Nephron progenitor cell (in vitro differentiated cells): ENCODE measurements around the gene GLIS1.

Experiments
- DNase-seq: peaks from one replicate; pipeline ENCODE4 v3.0.0; 2021
- H3K27ac Mint-ChIP-seq: 2 replicates; pipeline ENCODE4 v1.8.0; 2021; ENCODE audit warnings: mild to moderate bottlenecking, moderate library complexity, mixed read lengths
- H3K27me3 Mint-ChIP-seq: 2 replicates; pipeline ENCODE4 v1.8.0; 2021; ENCODE audit warnings: mild to moderate bottlenecking, low read depth, mixed read lengths; ENCODE audit not compliant: poor library complexity
- H3K36me3 Mint-ChIP-seq: 2 replicates; pipeline ENCODE4 v1.8.0; 2021; ENCODE audit warnings: low read depth, mixed read lengths
- H3K4me1 Mint-ChIP-seq: 2 replicates; pipeline ENCODE4 v1.8.0; 2021; ENCODE audit warnings: mixed read lengths
- H3K4me3 Mint-ChIP-seq: 2 replicates; pipeline ENCODE4 v1.8.0; 2021; ENCODE audit warnings: mild to moderate bottlenecking, moderate library complexity, mixed read lengths
- H3K9me3 Mint-ChIP-seq: 2 replicates; pipeline ENCODE4 v1.8.0; 2021; ENCODE audit warnings: mild to moderate bottlenecking, moderate library complexity, mixed read lengths
- CTCF ChIP-seq: fragments of 200-600 bp; sonication (generic); IDR thresholded peaks from 2 replicates; pipeline ENCODE4 v1.5.0; 2021; ENCODE audit warnings: antibody characterized with exemption

Gene GLIS1

GRCh38 chr1:53625766-53626520 is 113.0 kb downstream of the GLIS1 start:
- Mint-ChIP-seq H3K27ac (no peak overlapping the region), H3K27me3 (peaks cover 4% of the 10 kb centered on the region), H3K36me3 (no peaks in the 10 kb centered on the region), H3K9me3 (no peaks in the 10 kb centered on the region), H3K4me3 (no peak overlapping the region), H3K4me1 (peaks cover 23% of the 10 kb centered on the region)
- TF ChIP-seq CTCF = no peak
- DNase-seq = no peak

GRCh38 chr1:53625049-53625448 is 113.9 kb downstream of the GLIS1 start:
- H3K27ac Mint-ChIP-seq = no peak overlapping the region
- H3K9me3 Mint-ChIP-seq = no peaks in the 10 kb centered on the region
- peaks cover 32% of the 10 kb centered on the region for H3K4me1 Mint-ChIP-seq
- peaks cover 4% of the 10 kb centered on the region for H3K27me3 Mint-ChIP-seq
- H3K36me3 Mint-ChIP-seq = no peaks in the 10 kb centered on the region
- no peak overlapping the region for H3K4me3 Mint-ChIP-seq
- no peak for TF ChIP-seq CTCF
- DNase-seq = no peak

- H3K4me3 Mint-ChIP-seq = no peak overlapping the region
- H3K27ac Mint-ChIP-seq = no peak overlapping the region
- H3K27me3 Mint-ChIP-seq = peaks cover 4% of the 10 kb centered on the region
- H3K36me3 Mint-ChIP-seq = no peaks in the 10 kb centered on the region
- DNase-seq = no peak
- H3K9me3 Mint-ChIP-seq = no peaks in the 10 kb centered on the region
- no peak for TF ChIP-seq CTCF
- peaks cover 34% of the 10 kb centered on the region for H3K4me1 Mint-ChIP-seq
Measured at GRCh38 chr1:53622531-53622930, 116.4 kb downstream of the GLIS1 start.

- H3K27ac Mint-ChIP-seq = no peak overlapping the region
Measured at GRCh38 chr1:53621144-53621543, 117.8 kb downstream of the GLIS1 start.

GRCh38 chr1:53620061-53620855 is 118.7 kb downstream of the GLIS1 start:
- no peaks in the 10 kb centered on the region for H3K9me3 Mint-ChIP-seq
- no peak for TF ChIP-seq CTCF
- H3K36me3 Mint-ChIP-seq = no peaks in the 10 kb centered on the region
- peak; percentile 29 for DNase-seq
- peaks cover 5% of the 10 kb centered on the region for H3K27me3 Mint-ChIP-seq
- H3K27ac Mint-ChIP-seq = peak overlapping the region; percentile 57
- H3K4me1 Mint-ChIP-seq = peaks cover 18% of the 10 kb centered on the region
- no peak overlapping the region for H3K4me3 Mint-ChIP-seq

More at GRCh38 chr1:53621144-53621543, 117.8 kb downstream of the GLIS1 start:
- Mint-ChIP-seq H3K36me3 (no peaks in the 10 kb centered on the region), H3K4me1 (peaks cover 20% of the 10 kb centered on the region), H3K4me3 (no peak overlapping the region), H3K27me3 (peaks cover 4% of the 10 kb centered on the region), H3K9me3 (no peaks in the 10 kb centered on the region)
- TF ChIP-seq CTCF = no peak
- no peak for DNase-seq
